Measurements from ENCODE around the gene ELP5.

ELP5 gene

DNA sequence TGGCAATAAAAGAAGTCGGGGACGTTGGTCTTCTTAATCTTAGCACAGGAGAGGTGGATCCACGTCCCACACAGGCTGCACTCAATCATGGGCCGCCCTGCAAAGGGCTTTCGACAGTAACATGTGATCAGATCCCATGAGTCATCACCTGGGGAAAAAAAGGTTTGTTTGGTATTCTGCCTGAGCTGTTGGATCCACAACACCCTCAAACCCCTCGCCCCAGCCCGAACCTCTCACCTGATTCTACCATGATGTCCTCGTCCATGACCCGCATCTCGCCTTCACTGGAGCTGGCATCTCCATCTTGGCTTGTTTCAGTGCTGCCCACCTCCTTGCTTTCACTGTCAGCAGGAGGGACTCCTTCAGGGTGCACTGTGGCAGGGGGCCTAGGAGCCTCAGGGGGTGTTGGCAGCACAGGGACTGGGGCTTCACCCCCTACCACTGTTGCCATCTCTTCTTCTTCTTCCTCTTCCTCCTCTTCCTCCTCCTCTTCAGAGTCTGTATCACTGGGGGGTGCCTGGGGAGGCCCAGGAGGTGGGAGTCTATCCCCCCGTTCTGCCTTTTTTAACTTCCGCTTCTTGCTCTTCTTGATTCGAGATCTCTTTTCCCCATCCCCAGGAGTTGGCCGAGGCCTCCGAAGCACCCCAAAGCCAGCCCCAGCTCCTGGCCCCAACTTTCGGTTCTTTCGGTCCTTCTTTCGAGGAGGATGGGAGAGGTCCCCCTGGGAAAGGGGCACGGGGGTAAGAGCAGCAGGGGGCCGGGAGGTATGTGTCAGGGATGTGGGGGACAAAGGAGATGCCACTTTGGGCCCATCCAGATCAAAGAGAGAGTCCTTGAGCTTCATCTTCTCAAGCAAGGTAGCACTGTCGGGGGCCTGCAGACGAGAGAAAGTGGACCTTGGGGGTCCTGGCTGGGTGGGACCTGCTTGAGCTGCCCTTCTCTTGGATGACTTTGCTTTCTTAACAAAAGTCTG is 16.0 kb upstream of the ELP5 start:
- in situ Hi-C loops (cut with MboI; ENCODE audit: low sequenced_read_pairs, unreplicated experiment) = no loop called here

DNA sequence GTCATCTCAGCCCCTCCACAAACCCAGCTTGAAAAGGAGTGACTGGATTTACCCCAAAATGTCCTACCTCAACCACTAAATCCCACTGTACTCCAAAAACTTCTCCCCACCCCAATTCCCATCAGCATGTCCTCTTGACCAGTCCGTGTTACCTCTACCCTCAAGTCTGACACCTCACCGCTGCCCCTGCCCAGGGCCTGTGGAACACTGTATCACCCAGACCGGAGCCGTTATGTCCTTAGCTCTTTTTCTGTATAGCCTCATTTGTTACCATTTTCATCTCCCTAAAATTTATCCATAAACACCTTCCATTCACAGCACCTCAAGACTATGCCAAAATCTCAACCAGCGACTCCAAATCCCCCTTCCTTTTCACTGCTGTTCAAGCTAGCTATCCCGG is 15.2 kb upstream of the ELP5 start:
- no peak for DNase-seq (ENCODE audit: low spot score)
- TF ChIP-seq, protein P1, sequence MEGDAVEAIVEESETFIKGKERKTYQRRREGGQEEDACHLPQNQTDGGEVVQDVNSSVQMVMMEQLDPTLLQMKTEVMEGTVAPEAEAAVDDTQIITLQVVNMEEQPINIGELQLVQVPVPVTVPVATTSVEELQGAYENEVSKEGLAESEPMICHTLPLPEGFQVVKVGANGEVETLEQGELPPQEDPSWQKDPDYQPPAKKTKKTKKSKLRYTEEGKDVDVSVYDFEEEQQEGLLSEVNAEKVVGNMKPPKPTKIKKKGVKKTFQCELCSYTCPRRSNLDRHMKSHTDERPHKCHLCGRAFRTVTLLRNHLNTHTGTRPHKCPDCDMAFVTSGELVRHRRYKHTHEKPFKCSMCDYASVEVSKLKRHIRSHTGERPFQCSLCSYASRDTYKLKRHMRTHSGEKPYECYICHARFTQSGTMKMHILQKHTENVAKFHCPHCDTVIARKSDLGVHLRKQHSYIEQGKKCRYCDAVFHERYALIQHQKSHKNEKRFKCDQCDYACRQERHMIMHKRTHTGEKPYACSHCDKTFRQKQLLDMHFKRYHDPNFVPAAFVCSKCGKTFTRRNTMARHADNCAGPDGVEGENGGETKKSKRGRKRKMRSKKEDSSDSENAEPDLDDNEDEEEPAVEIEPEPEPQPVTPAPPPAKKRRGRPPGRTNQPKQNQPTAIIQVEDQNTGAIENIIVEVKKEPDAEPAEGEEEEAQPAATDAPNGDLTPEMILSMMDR (IDR thresholded peaks at IDR 0.05; ENCODE audit: borderline replicate concordance, control extremely low read depth, extremely low read depth, insufficient read depth, missing control alignments) = no peak
- in situ Hi-C loops (cut with MboI; ENCODE audit: low sequenced_read_pairs, unreplicated experiment) = no loop called here

More for the DNA sequence above, 16.0 kb upstream of the ELP5 start:
- TF ChIP-seq, protein P1 (IDR thresholded peaks at IDR 0.05; ENCODE audit: borderline replicate concordance, control extremely low read depth, extremely low read depth, insufficient read depth, missing control alignments) = no peak
- no peak for DNase-seq (ENCODE audit: low spot score)

DNA sequence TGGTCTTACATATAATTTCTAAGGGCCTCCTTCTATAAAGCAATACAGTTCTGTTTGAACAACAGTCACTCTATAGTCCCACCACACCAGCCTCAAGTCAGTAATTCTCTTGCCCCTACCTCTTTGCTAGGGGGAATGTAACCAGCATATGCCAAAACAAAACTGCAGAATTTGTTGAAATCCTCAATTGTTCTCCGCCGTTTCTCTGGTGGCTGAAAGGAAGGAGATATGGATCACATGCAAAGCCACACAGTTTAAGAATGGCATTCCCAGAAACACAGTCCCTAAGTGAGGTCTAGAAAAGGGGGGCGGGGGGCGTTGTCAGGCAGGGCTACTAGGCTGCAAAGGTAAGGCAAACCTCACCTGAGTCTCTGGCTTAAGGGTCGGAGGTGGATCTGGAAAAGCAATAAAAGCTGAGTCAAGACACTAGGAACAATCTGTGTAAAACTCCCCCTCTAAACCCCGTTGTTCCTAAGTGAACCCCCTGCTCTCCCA is 14.7 kb upstream of the ELP5 start:
- no peak for DNase-seq (ENCODE audit: low spot score)
- TF ChIP-seq, protein P1 (IDR thresholded peaks at IDR 0.05; ENCODE audit: borderline replicate concordance, control extremely low read depth, extremely low read depth, insufficient read depth, missing control alignments) = no peak
- in situ Hi-C loops (cut with MboI; ENCODE audit: low sequenced_read_pairs, unreplicated experiment) = no loop called here

DNA sequence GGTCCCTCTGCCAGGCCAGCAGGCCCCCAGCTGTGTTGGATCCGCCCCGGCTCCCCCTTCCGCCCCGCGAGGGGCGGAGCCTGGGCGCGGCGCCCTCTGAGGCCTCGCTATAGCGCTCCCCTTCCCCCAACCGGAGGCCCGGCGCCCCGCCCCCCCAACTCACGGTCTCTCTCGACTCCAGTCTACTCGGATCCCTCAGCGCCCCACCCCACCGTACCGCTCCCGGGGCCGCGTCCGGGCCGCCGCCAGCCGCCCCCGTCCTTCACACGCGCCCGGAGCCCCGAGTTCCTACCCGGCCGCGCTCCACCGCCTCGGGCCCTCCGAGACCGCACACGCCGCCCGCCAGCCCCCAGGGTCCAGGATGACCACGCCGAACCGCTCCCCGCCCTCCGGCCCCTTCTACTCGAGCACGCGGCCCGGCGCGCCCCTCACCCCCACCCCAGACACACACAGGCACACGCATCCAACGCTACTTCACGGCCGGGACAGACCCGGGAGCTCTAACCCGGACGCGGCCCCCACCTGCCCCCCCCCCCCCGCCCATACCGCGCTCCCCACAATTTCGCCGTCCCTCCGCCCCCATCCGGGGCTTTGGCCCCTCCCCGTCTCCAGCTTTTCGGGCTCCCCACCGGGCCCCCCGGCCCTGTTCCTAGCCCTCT is 14.1 kb upstream of the ELP5 start:
- peak; percentile 86 for DNase-seq (ENCODE audit: low spot score)
- TF ChIP-seq, protein P1 (IDR thresholded peaks at IDR 0.05; ENCODE audit: borderline replicate concordance, control extremely low read depth, extremely low read depth, insufficient read depth, missing control alignments) = no peak
- in situ Hi-C loops (cut with MboI; ENCODE audit: low sequenced_read_pairs, unreplicated experiment) = no loop called here

DNA sequence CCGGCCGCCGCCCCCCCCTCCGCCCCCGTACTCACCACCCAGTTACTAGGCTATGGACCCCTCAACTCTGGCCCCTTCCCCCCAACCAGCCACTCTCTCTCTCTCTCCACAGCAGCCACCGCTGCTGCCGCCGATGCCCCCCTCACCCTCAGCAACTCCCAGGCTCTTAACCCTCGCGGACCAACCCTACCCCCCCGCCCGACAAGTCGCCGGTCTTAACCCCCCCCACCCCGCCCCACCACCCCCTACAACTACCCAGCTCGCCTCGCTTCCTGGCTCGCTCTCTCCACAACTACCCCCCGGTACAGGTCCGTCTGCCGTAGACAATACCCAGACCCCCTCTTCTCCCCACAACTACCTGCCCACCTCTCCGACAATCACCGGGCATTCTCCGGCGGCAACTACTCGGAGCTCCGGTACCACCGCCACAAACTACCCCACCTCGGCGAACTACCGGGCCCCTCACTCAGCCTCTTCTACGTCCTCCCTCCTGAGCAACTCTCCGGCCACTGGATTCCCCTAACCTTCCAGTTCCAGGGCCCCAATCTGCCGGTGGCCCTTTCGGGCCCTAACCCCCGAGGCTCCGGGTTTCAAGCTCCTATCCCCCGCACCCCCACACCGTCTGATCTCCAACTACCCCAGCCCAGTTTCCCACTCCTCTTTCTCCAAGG is 13.5 kb upstream of the ELP5 start:
- in situ Hi-C loops (cut with MboI; ENCODE audit: low sequenced_read_pairs, unreplicated experiment) = no loop called here
- TF ChIP-seq, protein P1 (IDR thresholded peaks at IDR 0.05; ENCODE audit: borderline replicate concordance, control extremely low read depth, extremely low read depth, insufficient read depth, missing control alignments) = no peak
- DNase-seq (ENCODE audit: low spot score) = no peak

Measured in GM13976 (cell line).